Esophagus squamous epithelium (tissue), 4 donors: Measurements from ENCODE around the gene DENND1B.

Experiments used
- CTCF ChIP-seq, 6 experiments: fragments of 450-650 bp in 4 of 6; fragments of 200-600 bp in 2 of 6; sonication (generic) in 2 of 6; IDR thresholded peaks; one replicate each; pipeline ENCODE4 v1.5.1; 2016 to 2019; ENCODE audit warnings: antibody characterized with exemption in 6 of 6, mild to moderate bottlenecking in 4 of 6, moderate library complexity in 4 of 6
- POLR2A ChIP-seq, 4 donors: fragments of 450-650 bp; IDR thresholded peaks; one replicate each; pipeline ENCODE4 v1.6.1; 2017; ENCODE audit warnings: antibody characterized with exemption in 4 of 4, mild to moderate bottlenecking in 4 of 4, moderate library complexity in 3 of 4

- no peak for TF ChIP-seq CTCF (IDR thresholded peaks at IDR 0.05)
- TF ChIP-seq POLR2A (IDR thresholded peaks at IDR 0.05), result no peak
Observed at GRCh38 chr1:197485790-197486189, 289.5 kb downstream of the DENND1B start.
